Muscle of leg (tissue), 11 donors: ENCODE measurements around the gene KIF5C. TPM values are rescaled to one million over a fixed set of nuclear protein-coding genes. Genes with fewer than 3 reads are reported as not detected.

Experiments used
- DNase-seq: peaks from one replicate; pipeline ENCODE4 v3.0.0; 2013
- H3K27ac ChIP-seq: one replicate; pipeline ENCODE4 v1.5.1; 2013; ENCODE audit warnings: mild to moderate bottlenecking, low read length, control low read depth
- H3K27me3 ChIP-seq: one replicate; pipeline ENCODE4 v1.6.1; 2013; ENCODE audit warnings: low read length; ENCODE audit not compliant: control insufficient read depth, insufficient read depth
- H3K36me3 ChIP-seq: one replicate; pipeline ENCODE4 v1.6.1; 2013; ENCODE audit warnings: low read length; ENCODE audit not compliant: control insufficient read depth, insufficient read depth
- H3K4me1 ChIP-seq: one replicate; pipeline ENCODE4 v1.6.1; 2013; ENCODE audit warnings: low read length; ENCODE audit not compliant: control insufficient read depth, insufficient read depth
- H3K4me3 ChIP-seq: one replicate; pipeline ENCODE4 v1.5.1; 2013; ENCODE audit warnings: low read length, control low read depth
- H3K9me3 ChIP-seq: replicated peaks from 2 replicates; pipeline ENCODE4 v1.6.1; 2013; ENCODE audit warnings: low read depth, low read length; ENCODE audit not compliant: control insufficient read depth
- WGBS: methylation state at CpG from one replicate; pipeline ENCODE4 v1.1.5; 2013; ENCODE audit warnings: missing lambda C conversion rate; ENCODE audit not compliant: insufficient coverage; 5-methylcytosine and 5-hydroxymethylcytosine counted together
- polyA plus RNA-seq, 8 donors: library from polyadenylated mRNA; unstranded; fragments of 120-200 nt; gene quantifications; one replicate each; pipeline versions ENCODE4 v1.2.1 to v1.2.3, GENCODE V29; 2013; ENCODE audit warnings: inconsistent platforms in 1 of 8, low replicate concordance in 1 of 8; ENCODE audit not compliant: insufficient read length in 8 of 8, insufficient read depth in 1 of 8
- total RNA-seq: library from RNA; stranded (reverse); fragments of 120-200 nt; gene quantifications from one replicate; pipeline ENCODE4 v1.2.4, GENCODE V29; 2013

KIF5C gene
- total and polyA plus RNA-seq, 9 donors: 0.66 to 2.0 (median 1.1) TPM

- DNase-seq: no peak
- no CpG with 5 or more reads among the region's 4 CpGs for WGBS
- Histone ChIP-seq H3K27me3 (no peaks in the 10 kb centered on the region), H3K27ac (no peak overlapping the region), H3K9me3 (no peaks in the 10 kb centered on the region), H3K4me1 (no peaks in the 10 kb centered on the region), H3K4me3 (no peak overlapping the region), H3K36me3 (no peaks in the 10 kb centered on the region)
These were observed 188.2 kb downstream of the KIF5C start for GRCh38 chr2:149063177-149063576.

DNA sequence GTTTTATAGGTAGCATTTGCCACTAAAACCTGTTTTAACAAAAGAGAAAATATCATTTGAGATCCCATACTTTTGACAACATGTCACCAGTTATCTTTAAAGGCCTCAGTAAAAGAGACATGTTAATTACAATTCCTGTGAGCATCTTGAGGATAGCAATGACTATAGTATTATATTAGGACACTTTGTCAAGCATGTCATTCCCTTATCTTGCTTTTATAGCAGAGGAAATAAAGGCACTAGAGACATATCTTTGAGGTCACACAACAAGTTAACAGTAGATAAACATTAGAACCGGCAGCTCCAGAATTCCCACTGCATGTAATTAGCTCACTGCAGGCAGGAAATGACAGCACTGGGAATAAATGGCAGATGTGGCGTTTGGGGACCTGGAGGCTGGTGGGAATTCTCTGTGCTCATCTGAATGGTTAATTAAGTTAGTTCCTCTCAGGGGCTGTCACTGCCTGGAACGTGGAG, 189.4 kb downstream of the KIF5C start:
- H3K4me1 ChIP-seq: no peaks in the 10 kb centered on the region
- no peak for DNase-seq
- 31% methylated on average over 2 of the region's 3 CpGs for WGBS

GRCh38 chr2:149064856-149065630, 190.0 kb downstream of the KIF5C start:
- Histone ChIP-seq H3K27ac (no peak overlapping the region), H3K27me3 (no peaks in the 10 kb centered on the region), H3K4me3 (no peak overlapping the region), H3K9me3 (no peaks in the 10 kb centered on the region), H3K36me3 (no peaks in the 10 kb centered on the region), H3K4me1 (no peaks in the 10 kb centered on the region)
- no peak for DNase-seq
- WGBS: 100% methylated on average over 1 of the region's 5 CpGs

More for the DNA sequence above, 189.4 kb downstream of the KIF5C start:
- Histone ChIP-seq H3K9me3 (no peaks in the 10 kb centered on the region), H3K27ac (no peak overlapping the region), H3K27me3 (no peaks in the 10 kb centered on the region), H3K4me3 (no peak overlapping the region), H3K36me3 (no peaks in the 10 kb centered on the region)

GRCh38 chr2:149068225-149068995, 193.4 kb downstream of the KIF5C start:
- Histone ChIP-seq H3K4me3 (no peak overlapping the region), H3K27me3 (no peaks in the 10 kb centered on the region), H3K36me3 (no peaks in the 10 kb centered on the region), H3K9me3 (no peaks in the 10 kb centered on the region), H3K4me1 (no peaks in the 10 kb centered on the region), H3K27ac (no peak overlapping the region)
- no peak for DNase-seq
- WGBS: 81% methylated on average over 3 of the region's 6 CpGs

DNA sequence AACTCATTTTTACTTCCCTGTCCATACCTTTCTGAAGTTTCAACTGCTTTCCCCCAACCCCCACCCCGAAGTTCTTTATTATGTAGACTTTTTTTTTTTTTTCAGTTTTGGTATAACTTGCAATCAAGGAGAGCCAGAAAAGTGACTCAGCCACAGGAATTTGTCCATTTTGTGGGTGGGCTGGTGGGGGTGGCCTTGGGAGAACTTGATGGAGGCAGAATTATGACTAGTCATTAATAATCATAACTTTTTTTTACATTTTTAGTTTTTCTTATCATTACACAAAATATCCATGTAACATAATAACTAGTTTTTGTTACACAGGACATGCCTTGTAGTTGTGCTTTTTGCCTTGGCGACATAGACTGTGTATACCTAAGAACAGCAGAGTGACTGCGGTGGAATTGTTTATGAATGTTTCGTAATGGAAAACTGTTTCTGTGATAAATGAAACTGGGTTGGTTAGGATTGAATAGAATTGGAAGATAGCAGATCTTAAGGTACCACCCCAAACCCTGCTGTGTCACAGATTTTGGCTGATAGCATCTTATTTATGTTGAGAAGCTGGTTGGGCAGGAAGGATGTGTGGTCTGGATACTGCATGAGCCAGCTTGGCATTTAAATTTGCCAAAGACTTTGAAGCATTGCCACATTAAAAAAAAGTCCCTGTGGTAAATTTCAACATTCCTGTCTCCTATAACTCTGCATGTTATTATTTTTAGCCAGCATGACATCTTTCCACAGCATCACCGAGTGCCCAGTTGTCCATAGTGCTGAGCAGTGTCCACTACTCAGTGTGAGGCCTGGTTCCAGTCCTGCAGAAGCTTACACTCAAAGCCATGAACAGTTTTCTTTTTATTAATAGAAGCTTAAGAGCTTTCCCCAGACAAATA, 194.2 kb downstream of the KIF5C start:
- H3K4me1 ChIP-seq: no peaks in the 10 kb centered on the region
- DNase-seq: no peak
- H3K4me3 ChIP-seq: no peak overlapping the region
- no peaks in the 10 kb centered on the region for H3K27me3 ChIP-seq
- H3K36me3 ChIP-seq: no peaks in the 10 kb centered on the region
- WGBS: 100% methylated on average over 1 of the region's 5 CpGs
- H3K9me3 ChIP-seq: no peaks in the 10 kb centered on the region
- H3K27ac ChIP-seq: no peak overlapping the region

DNA sequence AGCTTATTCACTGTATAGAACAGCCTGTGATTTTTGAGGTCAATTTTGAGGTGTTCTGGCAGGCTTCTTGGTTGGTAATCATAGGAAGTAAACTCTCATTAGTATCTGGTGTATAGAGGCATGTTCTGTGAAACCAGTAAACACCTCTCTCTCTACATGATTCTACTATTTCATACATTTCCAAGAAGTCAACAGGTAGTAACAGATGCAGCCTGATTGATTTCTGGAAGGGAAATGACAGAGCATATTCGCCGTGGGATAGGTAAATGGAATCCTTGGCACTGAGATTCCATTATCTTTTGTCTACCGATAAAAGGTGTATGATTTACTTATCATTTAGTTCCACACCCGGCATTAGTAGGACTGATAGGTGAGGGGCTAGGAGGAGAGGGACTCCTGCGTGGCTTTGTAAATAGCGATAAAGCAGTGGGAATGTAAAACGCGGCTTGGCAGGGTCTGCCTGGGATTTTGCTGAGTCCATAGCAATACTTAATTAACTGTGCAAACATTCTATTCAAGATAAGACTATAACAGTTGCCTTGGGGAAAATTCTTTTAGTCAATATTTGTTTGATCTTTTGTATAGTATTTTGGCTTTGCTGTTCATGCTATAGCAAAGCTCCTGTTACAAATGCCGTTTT, 195.8 kb downstream of the KIF5C start:
- Histone ChIP-seq H3K36me3 (no peaks in the 10 kb centered on the region), H3K27ac (no peak overlapping the region), H3K27me3 (no peaks in the 10 kb centered on the region), H3K9me3 (no peaks in the 10 kb centered on the region), H3K4me3 (no peak overlapping the region), H3K4me1 (no peaks in the 10 kb centered on the region)
- DNase-seq: no peak
- WGBS: no CpG with 5 or more reads among the region's 9 CpGs

DNA sequence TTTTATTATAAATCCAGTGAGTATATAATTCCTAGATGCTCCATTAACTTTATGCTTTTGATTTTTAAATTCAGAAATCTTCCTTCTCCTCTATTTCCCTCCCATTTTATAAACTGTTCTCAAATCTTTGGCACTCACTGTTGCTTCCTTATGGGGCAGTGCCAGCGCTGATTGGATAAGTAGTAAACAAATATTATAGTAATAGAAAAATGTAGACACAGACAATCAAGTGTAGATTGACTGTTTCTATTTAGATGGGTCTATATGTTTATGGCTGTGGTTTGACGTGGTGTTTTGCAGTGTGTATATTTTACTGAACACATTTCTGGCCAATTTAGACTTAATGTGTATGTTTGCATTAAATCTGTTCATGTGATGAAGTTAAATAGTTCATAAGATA, 200.1 kb downstream of the KIF5C start:
- H3K9me3 ChIP-seq: no peaks in the 10 kb centered on the region
- no peak for DNase-seq
- H3K4me3 ChIP-seq: no peak overlapping the region
- H3K4me1 ChIP-seq: no peaks in the 10 kb centered on the region
- no peaks in the 10 kb centered on the region for H3K27me3 ChIP-seq
- H3K36me3 ChIP-seq: no peaks in the 10 kb centered on the region
- WGBS: no CpG with 5 or more reads among the region's 2 CpGs
- H3K27ac ChIP-seq: no peak overlapping the region

- H3K27ac ChIP-seq: no peak overlapping the region
- no peaks in the 10 kb centered on the region for H3K27me3 ChIP-seq
- no peak overlapping the region for H3K4me3 ChIP-seq
- H3K36me3 ChIP-seq: no peaks in the 10 kb centered on the region
- H3K4me1 ChIP-seq: no peaks in the 10 kb centered on the region
- H3K9me3 ChIP-seq: no peaks in the 10 kb centered on the region
- peak; percentile 68 for DNase-seq
- 9% methylated on average over 5 of the region's 10 CpGs for WGBS
These were observed 200.8 kb downstream of the KIF5C start for GRCh38 chr2:149075853-149076252.
